Spleen (tissue), 11 donors: ENCODE measurements around the gene TOP1. TPM values are rescaled to one million over a fixed set of nuclear protein-coding genes. Genes with fewer than 3 reads are reported as not detected.

Experiments
- DNase-seq: peaks from one replicate; pipeline ENCODE4 v3.0.0-alpha.2; 2020
- H3K27ac ChIP-seq, 8 donors: fragments of 200-600 bp; sonication (generic) in 7 of 8; 1 replicate in 4 of 8; 2 replicates in 4 of 8; pipeline versions ENCODE4 v1.5.0 to v1.8.0; 2016 to 2021; ENCODE audit warnings: inconsistent platforms in 4 of 8, mild to moderate bottlenecking in 4 of 8, moderate library complexity in 1 of 8
- H3K27me3 ChIP-seq, 7 donors: fragments of 200-600 bp; sonication (generic) in 6 of 7; replicated peaks in 1 of 7; 1 replicate in 4 of 7; 2 replicates in 3 of 7; pipeline versions ENCODE4 v1.5.0 to v1.8.0; 2016 to 2021; ENCODE audit warnings: inconsistent platforms in 3 of 7, mild to moderate bottlenecking in 1 of 7
- H3K36me3 ChIP-seq, 6 donors: fragments of 200-600 bp; sonication (generic) in 5 of 6; 1 replicate in 4 of 6; 2 replicates in 2 of 6; pipeline versions ENCODE4 v1.5.0 to v1.8.0; 2016 to 2021; ENCODE audit warnings: inconsistent platforms in 2 of 6
- H3K4me1 ChIP-seq, 6 donors: fragments of 200-600 bp; sonication (generic) in 5 of 6; 1 replicate in 3 of 6; 2 replicates in 3 of 6; pipeline versions ENCODE4 v1.5.0 to v1.8.0; 2016 to 2021; ENCODE audit warnings: inconsistent platforms in 3 of 6
- H3K4me3 ChIP-seq, 8 donors: fragments of 200-600 bp; sonication (generic) in 7 of 8; 1 replicate in 4 of 8; 2 replicates in 4 of 8; pipeline versions ENCODE4 v1.5.0 to v1.8.0; 2016 to 2021; ENCODE audit warnings: inconsistent platforms in 4 of 8, mild to moderate bottlenecking in 4 of 8, moderate library complexity in 2 of 8
- H3K9me3 ChIP-seq, 8 donors: fragments of 200-600 bp; sonication (generic) in 7 of 8; 1 replicate in 4 of 8; 2 replicates in 4 of 8; pipeline versions ENCODE4 v1.5.0 to v1.8.0; 2016 to 2021; ENCODE audit warnings: inconsistent platforms in 4 of 8
- POLR2A ChIP-seq, 3 donors: fragments of 450-650 bp; IDR thresholded peaks; one replicate each; pipeline ENCODE4 v1.5.1; 2017; ENCODE audit warnings: antibody characterized with exemption in 3 of 3, mild to moderate bottlenecking in 1 of 3
- POLR2AphosphoS5 ChIP-seq, 3 donors: sonication (generic); formaldehyde crosslinking; IDR thresholded peaks; one replicate each; pipeline ENCODE4 v1.5.1; 2017; ENCODE audit warnings: antibody characterized with exemption in 3 of 3
- WGBS, 5 donors: extraction: QIAGEN DNeasy Blood & Tissue Kit in 3 of 5; methylation state at CpG; one replicate each; pipeline versions ENCODE4 v1.1.5 to v1.1.7; 2013 to 2018; 5-methylcytosine and 5-hydroxymethylcytosine counted together
- intact Hi-C: fragments of 100-400 bp; cut with DNase I; formaldehyde crosslinking; loops from one replicate; pipeline ENCODE4 v1.15.0; 2023; ENCODE audit warnings: low total_unique reads
- polyA plus RNA-seq, 3 donors: library from polyadenylated mRNA; stranded (reverse); fragments of 200-250 nt; gene quantifications; one replicate each; pipeline ENCODE4 v1.2.1, GENCODE V29; 2013
- total RNA-seq, 7 donors: library from RNA; depleted of rRNA in 3 of 7; stranded (reverse); fragments of >200 nt in 3 of 7; fragmentation: NEBNext Ultra II Directional in 4 of 7; extraction: Animal tissue kit (Norgen Biotek cat#: 25700) in 4 of 7; gene quantifications; one replicate each; pipeline versions ENCODE4 v1.1.0 to v1.2.1, GENCODE V29; 2016 to 2021
- TF ChIP-seq, protein P1 (sequence below), 11 experiments: fragments of 200-600 bp in 7 of 11; fragments of 450-650 bp in 4 of 11; sonication (generic) in 4 of 11; IDR thresholded peaks in 8 of 11; conservative IDR thresholded peaks in 3 of 11; 1 replicate in 7 of 11; 2 replicates in 4 of 11; pipeline versions ENCODE4 v1.4.0 to v1.8.0; 2016 to 2021; ENCODE audit warnings: antibody characterized with exemption in 11 of 11, inconsistent platforms in 4 of 11, mild to moderate bottlenecking in 1 of 11
- donor health status: healthy with polysubstance abuse.
- donor health status: DM: no; HTN: no; CAD: no; lungs with moderate emphysema.
- donor health status: DM: no; HTN: no; CAD: no.
- donor health status: Bipolar disorder and iron deficiency.
- donor health status: healthy.
- donor health status: DM: no; HTN: no; CAD: no.
- donor health status: DM: yes; HTN: yes; CAD: no.

The TOP1 gene
- total and polyA plus RNA-seq, 10 donors = 20.7 to 74.6 (median 44.8) TPM

DNA sequence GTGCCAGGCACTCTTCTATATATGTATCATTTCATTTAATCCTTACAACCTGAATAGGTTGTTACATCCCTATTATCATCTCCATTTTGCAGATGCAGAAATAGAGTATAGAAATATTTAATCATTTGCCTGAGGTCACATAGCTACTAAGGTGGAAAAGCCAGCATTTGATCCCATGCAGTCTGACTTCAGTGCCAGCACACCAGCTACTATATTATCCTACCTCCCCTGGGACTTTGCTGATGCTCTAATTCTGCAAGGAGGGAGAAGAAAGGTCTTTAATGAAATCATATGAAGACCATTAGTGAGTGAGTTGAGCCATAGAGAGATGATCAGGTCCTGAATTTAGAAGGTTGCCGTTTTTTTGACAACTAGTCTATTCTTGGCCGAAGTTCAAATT, 53.7 kb downstream of the TOP1 start:
- TF ChIP-seq POLR2AphosphoS5 (IDR thresholded peaks at IDR 0.05) (no peak), POLR2A (IDR thresholded peaks at IDR 0.05) (no peak)
- TF ChIP-seq, protein P1, sequence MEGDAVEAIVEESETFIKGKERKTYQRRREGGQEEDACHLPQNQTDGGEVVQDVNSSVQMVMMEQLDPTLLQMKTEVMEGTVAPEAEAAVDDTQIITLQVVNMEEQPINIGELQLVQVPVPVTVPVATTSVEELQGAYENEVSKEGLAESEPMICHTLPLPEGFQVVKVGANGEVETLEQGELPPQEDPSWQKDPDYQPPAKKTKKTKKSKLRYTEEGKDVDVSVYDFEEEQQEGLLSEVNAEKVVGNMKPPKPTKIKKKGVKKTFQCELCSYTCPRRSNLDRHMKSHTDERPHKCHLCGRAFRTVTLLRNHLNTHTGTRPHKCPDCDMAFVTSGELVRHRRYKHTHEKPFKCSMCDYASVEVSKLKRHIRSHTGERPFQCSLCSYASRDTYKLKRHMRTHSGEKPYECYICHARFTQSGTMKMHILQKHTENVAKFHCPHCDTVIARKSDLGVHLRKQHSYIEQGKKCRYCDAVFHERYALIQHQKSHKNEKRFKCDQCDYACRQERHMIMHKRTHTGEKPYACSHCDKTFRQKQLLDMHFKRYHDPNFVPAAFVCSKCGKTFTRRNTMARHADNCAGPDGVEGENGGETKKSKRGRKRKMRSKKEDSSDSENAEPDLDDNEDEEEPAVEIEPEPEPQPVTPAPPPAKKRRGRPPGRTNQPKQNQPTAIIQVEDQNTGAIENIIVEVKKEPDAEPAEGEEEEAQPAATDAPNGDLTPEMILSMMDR (IDR thresholded peaks at IDR 0.05 in 8 of 11, conservative IDR thresholded peaks at IDR 0.05 in 3 of 11) = no peak
- H3K36me3 ChIP-seq = peaks cover 3 to 100% (median 60%) of the 10 kb centered on the region in 6 donors
- no peaks in the 10 kb centered on the region for H3K9me3 ChIP-seq
- peaks cover 13 to 47% (median 18%) of the 10 kb centered on the region in 6 donors for H3K4me1 ChIP-seq
- no peak for DNase-seq
- H3K27ac ChIP-seq = no peak overlapping the region
- H3K4me3 ChIP-seq = no peak overlapping the region
- intact Hi-C loops = no loop called here
- 81 to 89% (median 84%) methylated on average over 2 of the region's 2 CpGs for WGBS, 5 donors
- no peaks in the 10 kb centered on the region for H3K27me3 ChIP-seq

DNA sequence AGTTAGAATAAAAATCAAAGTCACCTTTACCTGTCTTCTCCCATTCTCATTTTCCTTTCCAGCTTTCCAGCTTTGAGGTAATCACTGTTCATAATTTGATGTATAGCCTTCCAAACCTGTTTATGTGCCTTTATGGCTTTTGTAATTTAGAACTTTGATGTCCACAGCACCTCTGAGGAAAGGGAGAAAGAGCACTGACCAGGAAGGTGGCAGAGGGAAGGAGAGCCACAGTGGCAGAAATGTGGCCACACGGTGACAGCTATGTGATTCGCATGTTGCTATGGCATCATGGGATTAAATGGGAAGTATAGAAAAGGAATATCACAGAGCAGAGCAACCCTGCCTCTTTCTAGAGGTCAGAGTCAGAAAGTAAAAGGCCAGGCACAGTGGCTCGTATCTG, 57.0 kb downstream of the TOP1 start:
- 81 to 91% (median 88%) methylated on average over 3 of the region's 3 CpGs for WGBS, 5 donors
- H3K27me3 ChIP-seq = no peaks in the 10 kb centered on the region
- H3K4me3 ChIP-seq = no peak overlapping the region
- H3K4me1 ChIP-seq = peaks cover 0 to 29% (median 3%) of the 10 kb centered on the region in 6 donors
- no peak for DNase-seq
- no peaks in the 10 kb centered on the region for H3K9me3 ChIP-seq
- H3K27ac ChIP-seq = no peak overlapping the region
- peaks cover 3 to 100% (median 62%) of the 10 kb centered on the region in 6 donors for H3K36me3 ChIP-seq
- TF ChIP-seq, protein P1 (IDR thresholded peaks at IDR 0.05 in 8 of 11, conservative IDR thresholded peaks at IDR 0.05 in 3 of 11) = no peak
- TF ChIP-seq POLR2A (IDR thresholded peaks at IDR 0.05) = no peak
- no peak for TF ChIP-seq POLR2AphosphoS5 (IDR thresholded peaks at IDR 0.05)
- intact Hi-C loops = no loop called here

DNA sequence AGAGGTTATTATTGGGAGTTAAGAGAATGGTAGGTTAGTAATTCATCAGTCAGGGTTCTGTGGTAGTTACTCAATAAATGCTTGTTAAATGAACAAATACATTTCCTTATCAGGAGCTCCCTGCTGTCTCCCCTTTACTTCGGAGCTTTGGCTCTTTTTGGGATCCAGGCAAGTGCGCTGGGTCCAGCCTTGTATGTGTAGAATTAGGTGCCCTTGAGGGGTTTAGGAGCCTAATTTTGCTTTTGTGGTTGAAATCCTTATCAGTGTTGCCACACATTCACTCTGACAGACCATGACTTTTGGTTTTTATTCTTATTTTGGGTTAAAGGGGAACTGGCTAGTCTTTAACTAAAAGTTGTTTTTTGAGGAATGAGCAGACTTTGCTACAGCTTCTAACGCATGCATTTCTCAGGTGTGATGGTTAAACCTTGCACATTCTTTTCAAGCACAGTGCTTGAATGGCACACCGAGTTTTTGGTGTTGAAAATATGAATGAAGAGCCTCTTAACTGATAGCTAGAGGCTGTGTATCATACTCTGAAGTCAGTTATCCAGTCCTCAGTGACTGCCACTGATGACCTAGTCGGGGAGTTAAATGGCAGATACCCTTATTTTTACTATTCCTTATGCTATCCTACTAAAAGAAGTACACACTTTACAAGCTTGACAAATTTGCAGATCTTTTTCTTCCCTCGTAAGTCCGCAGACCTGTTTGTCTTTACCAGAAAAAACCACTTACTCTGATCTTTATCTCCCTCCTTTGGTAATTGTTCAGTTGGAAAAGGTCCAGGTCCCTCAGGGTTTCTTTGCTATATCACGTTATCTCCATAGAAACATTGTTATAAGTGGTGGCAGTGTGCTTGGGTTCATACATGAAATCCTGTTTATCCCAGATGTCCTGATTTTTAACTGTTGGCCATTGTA, 58.0 kb downstream of the TOP1 start:
- WGBS, 5 donors = 51 to 66% (median 52%) methylated on average over 8 of the region's 8 CpGs
- DNase-seq = no peak
- no peak for TF ChIP-seq POLR2AphosphoS5 (IDR thresholded peaks at IDR 0.05)
- TF ChIP-seq, protein P1 (IDR thresholded peaks at IDR 0.05 in 8 of 11, conservative IDR thresholded peaks at IDR 0.05 in 3 of 11) = no peak
- no peak for TF ChIP-seq POLR2A (IDR thresholded peaks at IDR 0.05)
- Histone ChIP-seq H3K36me3 (peaks cover 3 to 98% (median 55%) of the 10 kb centered on the region in 6 donors), H3K9me3 (no peaks in the 10 kb centered on the region), H3K4me3 (no peak overlapping the region), H3K27ac (peak overlapping the region in 1 of 8 donors; percentile 14), H3K27me3 (no peaks in the 10 kb centered on the region), H3K4me1 (peaks cover 0 to 26% (median 3%) of the 10 kb centered on the region in 6 donors)
- intact Hi-C loops = no loop called here

DNA sequence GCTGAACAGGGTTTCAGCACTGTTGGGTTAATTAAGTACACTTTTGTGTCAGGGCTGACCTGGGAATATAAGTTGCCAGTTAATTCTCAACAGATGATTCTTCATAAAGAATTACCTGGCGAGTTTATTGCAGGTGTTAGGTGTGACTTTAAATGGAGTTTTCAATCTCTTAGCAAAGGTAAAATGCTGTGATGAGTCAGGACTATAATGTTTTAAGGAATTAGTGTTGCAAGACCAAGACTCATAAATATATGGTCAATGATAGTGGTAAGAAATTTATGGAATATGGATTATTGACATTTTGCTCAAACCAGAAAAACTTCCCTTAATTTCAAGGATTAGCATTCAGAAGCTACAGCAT, 58.7 kb downstream of the TOP1 start:
- no peak overlapping the region for H3K27ac ChIP-seq
- H3K36me3 ChIP-seq = peaks cover 3 to 98% (median 58%) of the 10 kb centered on the region in 6 donors
- TF ChIP-seq, protein P1 (IDR thresholded peaks at IDR 0.05 in 8 of 11, conservative IDR thresholded peaks at IDR 0.05 in 3 of 11) = no peak
- TF ChIP-seq POLR2AphosphoS5 (IDR thresholded peaks at IDR 0.05) (no peak), POLR2A (IDR thresholded peaks at IDR 0.05) (no peak)
- intact Hi-C loops = no loop called here
- no peaks in the 10 kb centered on the region for H3K9me3 ChIP-seq
- no peak for DNase-seq
- 84 to 96% (median 92%) methylated on average over 1 of the region's 1 CpG for WGBS, 5 donors
- peaks cover 0 to 26% (median 3%) of the 10 kb centered on the region in 6 donors for H3K4me1 ChIP-seq
- no peaks in the 10 kb centered on the region for H3K27me3 ChIP-seq
- H3K4me3 ChIP-seq = no peak overlapping the region
